Nephron (organoid): ENCODE results near the gene FGFRL1.
"Not testable (repeated sequence)": the region's sequence is repeated elsewhere in the genome, so short reads cannot be mapped to it uniquely, and the experiment has no call there.

Experiments used
- H3K27ac Mint-ChIP-seq, 3 experiments: 2 replicates each; pipeline ENCODE4 v1.8.0; 2020; ENCODE audit warnings: mixed read lengths in 3 of 3, mild to moderate bottlenecking in 2 of 3, moderate library complexity in 1 of 3
- H3K27me3 Mint-ChIP-seq: 2 replicates; pipeline ENCODE4 v1.8.0; 2021; ENCODE audit warnings: low read depth, mild to moderate bottlenecking, moderate library complexity, mixed read lengths
- H3K36me3 Mint-ChIP-seq: 2 replicates; pipeline ENCODE4 v1.8.0; 2020; ENCODE audit warnings: low read depth, mixed read lengths
- H3K4me1 Mint-ChIP-seq: 2 replicates; pipeline ENCODE4 v1.8.0; 2020; ENCODE audit warnings: mixed read lengths
- H3K4me3 Mint-ChIP-seq, 3 experiments: 2 replicates each; pipeline ENCODE4 v1.8.0; 2020; ENCODE audit warnings: mild to moderate bottlenecking in 3 of 3, mixed read lengths in 3 of 3, moderate library complexity in 2 of 3
- H3K9me3 Mint-ChIP-seq: 2 replicates; pipeline ENCODE4 v1.8.0; 2020; ENCODE audit warnings: mixed read lengths
- TF ChIP-seq, protein P1 (sequence below), 3 experiments: fragments of 200-600 bp; sonication (generic); IDR thresholded peaks; one replicate each; pipeline ENCODE4 v1.5.0; 2021; ENCODE audit warnings: antibody characterized with exemption in 3 of 3; ENCODE audit not compliant: unreplicated experiment in 3 of 3

The FGFRL1 gene

DNA sequence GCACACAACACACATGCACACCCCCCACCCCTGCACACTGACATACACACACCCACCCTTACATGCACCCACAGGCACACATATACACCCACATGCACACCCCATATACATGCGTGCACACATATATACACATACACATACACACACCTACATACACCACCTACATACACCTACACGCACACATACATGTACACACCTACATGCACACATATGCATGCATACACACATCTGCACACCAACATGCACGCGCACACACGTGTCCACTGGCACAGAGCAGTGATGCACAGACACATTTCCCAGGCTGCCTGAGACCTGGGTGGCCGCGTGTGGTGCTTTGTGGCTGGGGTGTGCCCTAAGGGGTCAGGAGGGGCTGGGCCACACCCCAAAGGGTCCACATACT lies 31.7 kb downstream of the FGFRL1 start:
- H3K4me1 Mint-ChIP-seq: peaks cover 40% of the 10 kb centered on the region
- peaks cover 34% of the 10 kb centered on the region for H3K27me3 Mint-ChIP-seq
- H3K27ac Mint-ChIP-seq: peak overlapping the region in 2 of 3 experiments; percentile 61 to 91
- TF ChIP-seq, protein P1, sequence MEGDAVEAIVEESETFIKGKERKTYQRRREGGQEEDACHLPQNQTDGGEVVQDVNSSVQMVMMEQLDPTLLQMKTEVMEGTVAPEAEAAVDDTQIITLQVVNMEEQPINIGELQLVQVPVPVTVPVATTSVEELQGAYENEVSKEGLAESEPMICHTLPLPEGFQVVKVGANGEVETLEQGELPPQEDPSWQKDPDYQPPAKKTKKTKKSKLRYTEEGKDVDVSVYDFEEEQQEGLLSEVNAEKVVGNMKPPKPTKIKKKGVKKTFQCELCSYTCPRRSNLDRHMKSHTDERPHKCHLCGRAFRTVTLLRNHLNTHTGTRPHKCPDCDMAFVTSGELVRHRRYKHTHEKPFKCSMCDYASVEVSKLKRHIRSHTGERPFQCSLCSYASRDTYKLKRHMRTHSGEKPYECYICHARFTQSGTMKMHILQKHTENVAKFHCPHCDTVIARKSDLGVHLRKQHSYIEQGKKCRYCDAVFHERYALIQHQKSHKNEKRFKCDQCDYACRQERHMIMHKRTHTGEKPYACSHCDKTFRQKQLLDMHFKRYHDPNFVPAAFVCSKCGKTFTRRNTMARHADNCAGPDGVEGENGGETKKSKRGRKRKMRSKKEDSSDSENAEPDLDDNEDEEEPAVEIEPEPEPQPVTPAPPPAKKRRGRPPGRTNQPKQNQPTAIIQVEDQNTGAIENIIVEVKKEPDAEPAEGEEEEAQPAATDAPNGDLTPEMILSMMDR (IDR thresholded peaks at IDR 0.05; ENCODE audit: unreplicated experiment in 3 of 3): no peak
- H3K4me3 Mint-ChIP-seq: peak overlapping the region in 1 of 3 experiments; percentile 1
- no peaks in the 10 kb centered on the region for H3K9me3 Mint-ChIP-seq
- H3K36me3 Mint-ChIP-seq: no peaks in the 10 kb centered on the region

DNA sequence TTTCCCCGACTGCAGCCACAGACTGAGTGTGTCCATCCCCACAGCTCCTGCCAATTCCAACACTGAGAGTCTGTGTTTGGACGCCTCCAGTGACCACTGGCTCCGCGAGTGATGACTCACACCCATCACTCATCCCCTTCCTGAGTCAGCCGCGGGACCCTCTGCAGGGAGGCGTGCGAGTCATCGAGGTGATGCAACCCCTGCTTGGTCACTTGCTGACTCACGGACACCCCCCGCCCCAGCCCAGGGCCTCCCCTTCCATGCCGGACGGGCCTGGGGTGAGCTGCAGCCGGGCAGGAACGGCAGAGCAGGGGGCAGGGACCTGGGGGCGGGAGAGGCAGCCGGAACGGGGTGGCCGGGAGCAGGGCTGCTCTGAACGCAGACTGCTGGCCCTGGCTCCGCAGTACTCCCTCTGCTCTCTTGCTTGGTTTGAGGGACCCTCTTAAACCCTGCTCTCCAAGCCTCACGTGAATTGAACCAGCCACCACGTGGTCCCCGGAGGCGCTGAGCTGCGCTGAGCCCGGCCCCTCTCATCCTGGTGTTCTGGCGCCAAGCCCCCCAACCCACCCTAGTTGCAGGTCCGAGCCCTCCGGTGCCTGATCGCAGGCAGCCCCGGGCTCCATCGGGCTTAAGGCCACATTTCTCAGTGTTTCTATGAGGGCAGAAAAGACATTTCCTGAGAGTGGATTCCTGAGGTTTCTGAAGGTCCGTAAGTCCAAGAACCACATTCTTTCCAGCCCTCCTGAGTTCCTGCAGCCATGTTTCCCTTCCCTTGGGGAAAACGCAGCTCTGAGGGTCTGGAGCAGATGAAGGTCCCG lies 32.4 kb downstream of the FGFRL1 start:
- Mint-ChIP-seq H3K4me1 (peaks cover 36% of the 10 kb centered on the region), H3K27me3 (peaks cover 41% of the 10 kb centered on the region)
- TF ChIP-seq, protein P1 (IDR thresholded peaks at IDR 0.05; ENCODE audit: unreplicated experiment in 3 of 3): no peak

DNA sequence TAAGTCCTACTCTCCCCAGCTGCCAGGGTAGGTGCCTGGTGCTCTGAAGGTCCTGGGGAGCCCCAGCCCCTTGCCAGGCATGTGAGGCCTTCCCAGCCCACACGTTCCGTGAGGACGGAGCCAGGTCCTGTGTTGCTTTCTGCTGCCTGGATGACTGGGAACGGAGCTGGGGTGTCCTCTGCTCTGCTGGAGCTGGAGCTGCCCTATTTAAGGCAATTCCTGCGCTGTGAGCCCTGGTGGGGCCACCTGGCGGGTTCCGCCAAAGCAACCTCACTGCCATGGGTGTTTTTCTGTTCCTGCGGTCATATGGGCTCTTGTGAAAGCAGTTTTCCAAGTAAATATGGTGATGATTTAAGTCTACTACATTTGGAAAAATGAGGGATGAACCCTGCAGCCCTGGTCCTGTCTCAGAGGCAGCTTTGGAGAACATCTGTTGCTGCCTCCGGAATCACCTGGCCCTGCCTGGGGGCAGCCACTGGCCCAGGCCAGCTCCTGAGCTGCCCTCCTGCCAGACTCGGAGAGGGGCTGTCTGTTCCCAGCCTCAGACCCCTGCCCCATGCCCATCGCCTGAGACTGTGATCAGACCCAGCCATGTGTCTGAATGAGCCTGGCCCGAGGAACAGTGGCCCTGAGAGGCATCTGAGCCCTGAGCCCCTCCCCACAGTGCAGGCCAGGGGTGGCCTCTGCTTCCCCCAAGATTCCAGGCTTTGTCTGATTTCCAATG lies 33.2 kb downstream of the FGFRL1 start:
- Mint-ChIP-seq H3K36me3 (no peaks in the 10 kb centered on the region), H3K27me3 (peaks cover 44% of the 10 kb centered on the region), H3K4me3 (no peak overlapping the region), H3K9me3 (no peaks in the 10 kb centered on the region), H3K4me1 (peaks cover 32% of the 10 kb centered on the region), H3K27ac (peak overlapping the region in 1 of 3 experiments; percentile 61)
- TF ChIP-seq, protein P1 (IDR thresholded peaks at IDR 0.05; ENCODE audit: unreplicated experiment in 3 of 3): no peak

More for the DNA sequence above, 32.4 kb downstream of the FGFRL1 start:
- H3K27ac Mint-ChIP-seq: peak overlapping the region in 2 of 3 experiments; percentile 61 to 91
- peak overlapping the region in 1 of 3 experiments; percentile 27 for H3K4me3 Mint-ChIP-seq
- no peaks in the 10 kb centered on the region for H3K9me3 Mint-ChIP-seq
- H3K36me3 Mint-ChIP-seq: no peaks in the 10 kb centered on the region

DNA sequence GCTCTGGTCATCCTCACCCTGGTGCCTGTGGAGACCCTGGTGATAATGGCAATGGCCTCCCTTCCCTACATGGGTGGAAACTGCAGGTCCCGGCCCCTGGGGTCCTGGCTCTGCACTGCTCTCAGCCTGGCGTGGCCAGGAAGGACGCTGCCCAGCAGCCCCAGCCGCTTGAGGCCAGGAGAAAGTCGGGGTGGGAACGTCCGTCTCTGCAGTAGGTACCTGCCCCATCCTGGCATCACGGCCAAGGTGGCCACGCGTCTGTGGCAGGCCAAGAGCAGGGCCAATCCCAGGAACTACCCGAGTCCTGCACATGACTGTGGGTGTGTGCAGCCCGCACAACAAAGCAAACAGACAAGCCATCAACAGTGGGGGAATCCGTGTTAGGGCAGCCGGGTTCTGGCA lies 33.8 kb downstream of the FGFRL1 start:
- Mint-ChIP-seq H3K9me3 (no peaks in the 10 kb centered on the region), H3K27ac (no peak overlapping the region), H3K36me3 (no peaks in the 10 kb centered on the region), H3K27me3 (peaks cover 48% of the 10 kb centered on the region), H3K4me3 (no peak overlapping the region), H3K4me1 (peaks cover 30% of the 10 kb centered on the region)
- TF ChIP-seq, protein P1 (IDR thresholded peaks at IDR 0.05; ENCODE audit: unreplicated experiment in 3 of 3): no peak

DNA sequence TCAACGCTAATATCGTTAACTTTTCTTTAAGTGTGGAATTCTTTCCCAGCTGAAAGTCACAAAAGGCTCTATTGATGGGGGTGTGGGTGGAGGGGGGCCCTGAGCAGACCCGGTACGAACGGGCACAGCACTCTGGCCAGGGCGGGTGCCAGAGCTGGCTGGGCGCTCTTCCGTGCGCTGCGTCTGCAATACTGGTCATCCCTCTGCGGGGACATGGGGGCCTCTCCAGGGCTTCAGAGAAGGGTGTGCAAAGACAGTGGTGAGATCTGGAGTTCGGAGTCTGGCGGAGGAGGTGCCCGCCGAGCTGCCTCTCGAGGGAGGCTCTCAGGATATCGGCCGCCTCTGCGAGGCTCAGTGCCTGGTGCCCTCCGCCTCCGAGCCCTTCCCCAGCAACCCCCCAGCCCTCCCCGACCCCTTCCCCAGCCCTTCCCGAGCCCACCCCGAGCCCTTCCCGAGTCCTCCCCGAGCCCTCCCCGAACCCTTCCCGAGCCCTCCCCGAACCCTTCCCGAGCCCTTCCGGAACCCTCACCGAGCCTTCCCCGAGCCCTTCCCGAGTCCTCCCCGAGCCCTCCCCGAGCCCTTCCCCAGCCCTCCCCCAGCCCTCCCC lies 34.3 kb downstream of the FGFRL1 start:
- Mint-ChIP-seq H3K27me3 (peaks cover 52% of the 10 kb centered on the region), H3K4me1 (peaks cover 26% of the 10 kb centered on the region), H3K36me3 (no peaks in the 10 kb centered on the region), H3K27ac (no peak overlapping the region), H3K4me3 (no peak overlapping the region), H3K9me3 (no peaks in the 10 kb centered on the region)
- TF ChIP-seq, protein P1 (IDR thresholded peaks at IDR 0.05; ENCODE audit: unreplicated experiment in 3 of 3): no peak

DNA sequence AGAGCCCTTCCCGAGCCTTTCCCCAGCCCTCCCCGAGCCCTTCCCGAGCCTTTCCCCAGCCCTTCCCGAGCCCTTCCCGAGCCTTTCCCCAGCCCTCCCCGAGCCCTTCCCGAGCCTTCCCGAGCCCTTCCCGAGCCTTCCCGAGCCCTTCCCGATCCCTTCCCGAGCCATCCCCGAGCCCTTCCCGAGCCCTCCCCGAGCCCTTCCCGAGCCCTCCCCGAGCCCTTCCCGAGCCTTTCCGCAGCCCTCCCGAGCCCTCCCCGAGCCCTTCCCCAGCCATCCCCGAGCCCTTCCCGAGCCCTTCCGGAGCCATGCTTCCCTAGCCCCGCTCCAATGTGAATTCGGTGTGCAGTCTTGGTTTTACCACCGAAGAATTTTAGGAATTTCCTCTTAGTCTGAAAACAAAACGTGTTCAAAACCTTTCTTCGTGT lies 35.2 kb downstream of the FGFRL1 start:
- Mint-ChIP-seq H3K4me1 (peaks cover 21% of the 10 kb centered on the region), H3K4me3 (peak overlapping the region; percentile 37 to 47 (median 43)), H3K27me3 (peaks cover 60% of the 10 kb centered on the region), H3K27ac (peak overlapping the region; percentile 15 to 85 (median 71))
- H3K9me3 Mint-ChIP-seq, H3K36me3 Mint-ChIP-seq: not testable (repeated sequence)
